Neural progenitor cell (in vitro differentiated cells): Measurements from ENCODE around the gene DDX11. TPM values are rescaled to one million over a fixed set of nuclear protein-coding genes. Genes with fewer than 3 reads are reported as not detected.
"Not testable (repeated sequence)": the region's sequence is repeated elsewhere in the genome, so short reads cannot be mapped to it uniquely, and the experiment has no call there.

Source experiments
- DNase-seq: peaks from one replicate; pipeline ENCODE4 v3.0.0-alpha.2; 2016; ENCODE audit warnings: low spot score
- H2AFZ ChIP-seq: fragments of 200-600 bp; sonication (generic); replicated peaks from 2 replicates; pipeline ENCODE4 v1.6.1; 2016; ENCODE audit warnings: antibody characterized with exemption
- H3F3A ChIP-seq: fragments of 200-600 bp; sonication (generic); 2 replicates; pipeline ENCODE4 v1.6.1; 2016; ENCODE audit warnings: antibody characterized with exemption, low read depth
- H3K27ac ChIP-seq: fragments of 200-600 bp; sonication (generic); 2 replicates; pipeline ENCODE4 v1.5.1; 2016; ENCODE audit warnings: mild to moderate bottlenecking
- H3K27me3 ChIP-seq: fragments of 200-600 bp; sonication (generic); 2 replicates; pipeline ENCODE4 v1.6.1; 2016; ENCODE audit warnings: mild to moderate bottlenecking, moderate library complexity
- H3K36me3 ChIP-seq: fragments of 200-600 bp; sonication (generic); 2 replicates; pipeline ENCODE4 v1.5.1; 2016
- H3K4me1 ChIP-seq: fragments of 200-600 bp; sonication (generic); 2 replicates; pipeline ENCODE4 v1.6.1; 2016; ENCODE audit warnings: mixed run types
- H3K4me2 ChIP-seq: fragments of 200-600 bp; sonication (generic); 2 replicates; pipeline ENCODE4 v1.6.1; 2016
- H3K4me3 ChIP-seq: fragments of 200-600 bp; sonication (generic); 2 replicates; pipeline ENCODE4 v1.5.1; 2016
- H3K79me2 ChIP-seq: fragments of 200-600 bp; sonication (generic); 2 replicates; pipeline ENCODE4 v1.6.1; 2016; ENCODE audit warnings: low read depth
- H3K9ac ChIP-seq: fragments of 200-600 bp; sonication (generic); 2 replicates; pipeline ENCODE4 v1.6.1; 2016
- H3K9me3 ChIP-seq: fragments of 200-600 bp; sonication (generic); 2 replicates; pipeline ENCODE4 v1.5.1; 2016; ENCODE audit warnings: low read depth
- H4K20me1 ChIP-seq: fragments of 200-600 bp; sonication (generic); 2 replicates; pipeline ENCODE4 v1.6.1; 2016; ENCODE audit warnings: low read depth
- H3K27ac Mint-ChIP-seq: 3 replicates; pipeline ENCODE4 v1.8.0; 2021; ENCODE audit warnings: mixed read lengths
- H3K27me3 Mint-ChIP-seq: 2 replicates; pipeline ENCODE4 v1.8.0; 2022; ENCODE audit warnings: low read depth, mild to moderate bottlenecking, inconsistent platforms, moderate library complexity, mixed read lengths; ENCODE audit not compliant: insufficient read depth
- H3K36me3 Mint-ChIP-seq: 3 replicates; pipeline ENCODE4 v1.8.0; 2021; ENCODE audit warnings: mixed read lengths
- H3K4me1 Mint-ChIP-seq: 3 replicates; pipeline ENCODE4 v1.8.0; 2021; ENCODE audit warnings: mixed read lengths
- H3K4me3 Mint-ChIP-seq: 3 replicates; pipeline ENCODE4 v1.8.0; 2021; ENCODE audit warnings: mild to moderate bottlenecking, moderate library complexity, mixed read lengths
- H3K9me3 Mint-ChIP-seq: 3 replicates; pipeline ENCODE4 v1.8.0; 2020; ENCODE audit warnings: mixed read lengths
- total RNA-seq: library from RNA; depleted of rRNA; stranded (reverse); fragments of >200 nt; gene quantifications from 2 replicates; pipeline ENCODE4 v1.2.3, GENCODE V29; 2015; ENCODE audit warnings: low replicate concordance

Gene DDX11
- total RNA-seq, 1 donor from 2014 or later, result 80.1 TPM

- H3K36me3 Mint-ChIP-seq, result peaks cover 12% of the 10 kb centered on the region
- not testable (repeated sequence) for H3K9ac ChIP-seq, H3K4me1 Mint-ChIP-seq, H3K36me3 ChIP-seq, H3K27ac ChIP-seq, H3K9me3 ChIP-seq, H3K4me3 ChIP-seq, H3K4me1 ChIP-seq, H3K79me2 ChIP-seq, H3F3A ChIP-seq, H3K27me3 ChIP-seq, H2AFZ ChIP-seq, H3K4me2 ChIP-seq, H3K27ac Mint-ChIP-seq, H3K4me3 Mint-ChIP-seq, H3K27me3 Mint-ChIP-seq, DNase-seq, H3K9me3 Mint-ChIP-seq, H4K20me1 ChIP-seq
These were observed 21.6 kb downstream of the DDX11 start for GRCh38 chr12:31095080-31095860.

GRCh38 chr12:31096251-31097065 lies 22.8 kb downstream of the DDX11 start:
- not testable (repeated sequence) for H3K27me3 ChIP-seq, H3K4me2 ChIP-seq, H4K20me1 ChIP-seq, H3K4me3 ChIP-seq, H3K36me3 ChIP-seq, H3F3A ChIP-seq, H3K27me3 Mint-ChIP-seq, H3K4me1 Mint-ChIP-seq, DNase-seq, H3K9me3 ChIP-seq, H3K27ac Mint-ChIP-seq, H3K9me3 Mint-ChIP-seq, H3K4me1 ChIP-seq, H3K27ac ChIP-seq, H3K4me3 Mint-ChIP-seq, H3K79me2 ChIP-seq, H2AFZ ChIP-seq, H3K9ac ChIP-seq
- H3K36me3 Mint-ChIP-seq, result peaks cover 12% of the 10 kb centered on the region

GRCh38 chr12:31097819-31098218 lies 24.2 kb downstream of the DDX11 start:
- H3K4me3 Mint-ChIP-seq, H3K36me3 Mint-ChIP-seq, DNase-seq, H4K20me1 ChIP-seq, H2AFZ ChIP-seq, H3F3A ChIP-seq, H3K36me3 ChIP-seq, H3K79me2 ChIP-seq, H3K4me3 ChIP-seq, H3K27ac ChIP-seq, H3K9ac ChIP-seq, H3K4me1 ChIP-seq, H3K9me3 Mint-ChIP-seq, H3K27ac Mint-ChIP-seq, H3K9me3 ChIP-seq, H3K27me3 ChIP-seq, H3K4me1 Mint-ChIP-seq, H3K27me3 Mint-ChIP-seq, H3K4me2 ChIP-seq: not testable (repeated sequence)

- H3K4me3 Mint-ChIP-seq, H2AFZ ChIP-seq, H3K27me3 ChIP-seq, H3K4me1 ChIP-seq, H3K27ac Mint-ChIP-seq, DNase-seq, H3F3A ChIP-seq, H3K4me3 ChIP-seq, H3K4me1 Mint-ChIP-seq, H3K9ac ChIP-seq, H3K36me3 Mint-ChIP-seq, H3K27ac ChIP-seq, H3K4me2 ChIP-seq, H3K9me3 ChIP-seq, H4K20me1 ChIP-seq, H3K9me3 Mint-ChIP-seq, H3K27me3 Mint-ChIP-seq, H3K36me3 ChIP-seq, H3K79me2 ChIP-seq: not testable (repeated sequence)
These were observed 24.7 kb downstream of the DDX11 start for GRCh38 chr12:31098363-31098762.

- H3K9me3 ChIP-seq, H3K79me2 ChIP-seq, H3K9me3 Mint-ChIP-seq, H2AFZ ChIP-seq, H3K4me3 Mint-ChIP-seq, DNase-seq, H3K27ac Mint-ChIP-seq, H3F3A ChIP-seq, H3K4me3 ChIP-seq, H3K27ac ChIP-seq, H4K20me1 ChIP-seq, H3K4me1 Mint-ChIP-seq, H3K27me3 ChIP-seq, H3K36me3 Mint-ChIP-seq, H3K9ac ChIP-seq, H3K27me3 Mint-ChIP-seq, H3K4me1 ChIP-seq, H3K36me3 ChIP-seq, H3K4me2 ChIP-seq: not testable (repeated sequence)
These were observed 25.1 kb downstream of the DDX11 start for GRCh38 chr12:31098771-31099170.

- H3K79me2 ChIP-seq, H3K27ac ChIP-seq, H3K36me3 ChIP-seq, H3K4me1 ChIP-seq, H4K20me1 ChIP-seq, H3K27me3 ChIP-seq, H3K9me3 Mint-ChIP-seq, DNase-seq, H3F3A ChIP-seq, H3K9me3 ChIP-seq, H3K27ac Mint-ChIP-seq, H3K9ac ChIP-seq, H2AFZ ChIP-seq, H3K4me3 ChIP-seq, H3K4me1 Mint-ChIP-seq, H3K27me3 Mint-ChIP-seq, H3K4me3 Mint-ChIP-seq, H3K4me2 ChIP-seq: not testable (repeated sequence)
- H3K36me3 Mint-ChIP-seq, result peaks cover 12% of the 10 kb centered on the region
These were observed 25.8 kb downstream of the DDX11 start for GRCh38 chr12:31099434-31099833.

- H3K9me3 ChIP-seq, H3K9ac ChIP-seq, H3K27ac Mint-ChIP-seq, H3K4me1 ChIP-seq, H2AFZ ChIP-seq, H3K4me3 Mint-ChIP-seq, H3K36me3 ChIP-seq, H3K4me1 Mint-ChIP-seq, H3K4me3 ChIP-seq, H3K27me3 Mint-ChIP-seq, H3K27me3 ChIP-seq, H3F3A ChIP-seq, H3K9me3 Mint-ChIP-seq, DNase-seq, H3K27ac ChIP-seq, H3K79me2 ChIP-seq, H4K20me1 ChIP-seq, H3K4me2 ChIP-seq: not testable (repeated sequence)
- H3K36me3 Mint-ChIP-seq, result peaks cover 12% of the 10 kb centered on the region
These were observed 27.0 kb downstream of the DDX11 start for GRCh38 chr12:31100503-31101208.

GRCh38 chr12:31102125-31102524 lies 28.5 kb downstream of the DDX11 start:
- H2AFZ ChIP-seq, H3K9me3 Mint-ChIP-seq, H3K27ac ChIP-seq, H3K27ac Mint-ChIP-seq, H3K4me3 Mint-ChIP-seq, H3F3A ChIP-seq, H3K4me1 ChIP-seq, H3K4me2 ChIP-seq, H3K27me3 Mint-ChIP-seq, H3K4me1 Mint-ChIP-seq, H4K20me1 ChIP-seq, H3K4me3 ChIP-seq, H3K27me3 ChIP-seq, DNase-seq, H3K79me2 ChIP-seq, H3K9me3 ChIP-seq, H3K36me3 ChIP-seq, H3K36me3 Mint-ChIP-seq, H3K9ac ChIP-seq: not testable (repeated sequence)
